IPS-NIHi7 (cell line): ENCODE data around the gene GALR2.

Experiments
- DNase-seq: peaks from one replicate; pipeline ENCODE4 v3.0.0; 2012; ENCODE audit warnings: mixed read lengths; ENCODE audit errors: extremely low spot score

GALR2 gene

DNA sequence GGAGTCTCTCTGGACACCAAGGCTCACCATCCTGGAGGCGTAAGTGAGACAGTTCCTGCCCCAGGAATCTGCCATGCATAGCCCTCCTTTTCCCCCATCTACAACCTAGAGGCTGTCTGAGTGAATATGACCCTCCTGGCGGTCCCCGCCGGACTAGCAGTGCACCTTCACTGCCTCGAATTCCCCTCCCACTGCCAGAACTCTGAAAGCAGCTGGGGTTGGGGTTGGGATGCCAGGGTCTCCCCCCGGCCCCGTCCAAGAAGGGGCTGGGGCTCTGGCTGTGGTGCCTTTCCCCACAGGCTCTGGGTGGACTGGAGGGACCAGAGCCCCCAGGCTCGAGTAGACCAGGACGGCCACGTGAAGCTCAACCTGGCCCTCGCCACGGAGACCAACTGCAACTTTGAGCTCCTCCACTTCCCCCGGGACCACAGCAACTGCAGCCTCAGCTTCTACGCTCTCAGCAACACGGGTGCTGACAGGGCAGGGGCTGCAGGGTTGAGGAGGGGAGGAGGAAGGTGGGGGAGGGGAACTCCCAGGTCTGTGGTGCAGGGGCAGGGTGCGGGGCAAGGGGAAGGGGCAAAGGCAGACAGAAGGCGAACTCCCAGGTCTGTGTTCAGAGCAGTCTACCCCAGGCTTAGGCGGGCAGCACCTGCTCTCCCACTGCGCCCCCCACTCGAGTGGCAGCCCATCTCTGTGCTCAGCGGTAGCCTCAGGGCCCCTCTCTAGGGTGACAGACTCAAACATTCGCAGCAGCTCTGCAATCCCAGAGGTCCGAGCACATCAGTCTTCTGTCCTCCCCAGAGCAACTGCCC is 5.6 kb downstream of the GALR2 start:
- peak; percentile 67 for DNase-seq

DNA sequence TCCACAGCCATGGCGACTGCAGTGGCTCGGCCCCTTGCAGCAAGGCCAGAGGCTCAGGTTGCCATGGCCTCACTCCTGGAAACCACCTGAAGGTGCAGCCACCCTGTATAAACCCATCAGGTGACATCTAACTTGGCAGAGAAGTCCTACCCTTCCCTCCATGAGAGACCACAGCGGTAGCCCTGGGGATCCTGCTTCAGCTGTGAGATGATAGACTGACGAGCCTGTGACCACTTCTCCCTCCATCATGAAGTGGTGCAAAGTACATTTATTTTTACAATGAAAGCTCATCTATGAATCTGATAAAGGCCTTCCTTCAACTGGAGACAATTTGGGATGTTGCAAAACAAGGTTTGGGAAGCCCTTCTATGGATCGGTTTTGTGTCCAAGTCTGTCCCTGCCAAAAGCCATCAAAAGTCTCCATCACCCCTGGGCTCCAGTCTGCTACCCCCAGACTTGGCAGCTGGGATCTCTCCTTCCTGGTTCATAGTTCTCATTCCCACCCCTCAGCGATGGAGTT is 6.2 kb downstream of the GALR2 start:
- no peak for DNase-seq

DNA sequence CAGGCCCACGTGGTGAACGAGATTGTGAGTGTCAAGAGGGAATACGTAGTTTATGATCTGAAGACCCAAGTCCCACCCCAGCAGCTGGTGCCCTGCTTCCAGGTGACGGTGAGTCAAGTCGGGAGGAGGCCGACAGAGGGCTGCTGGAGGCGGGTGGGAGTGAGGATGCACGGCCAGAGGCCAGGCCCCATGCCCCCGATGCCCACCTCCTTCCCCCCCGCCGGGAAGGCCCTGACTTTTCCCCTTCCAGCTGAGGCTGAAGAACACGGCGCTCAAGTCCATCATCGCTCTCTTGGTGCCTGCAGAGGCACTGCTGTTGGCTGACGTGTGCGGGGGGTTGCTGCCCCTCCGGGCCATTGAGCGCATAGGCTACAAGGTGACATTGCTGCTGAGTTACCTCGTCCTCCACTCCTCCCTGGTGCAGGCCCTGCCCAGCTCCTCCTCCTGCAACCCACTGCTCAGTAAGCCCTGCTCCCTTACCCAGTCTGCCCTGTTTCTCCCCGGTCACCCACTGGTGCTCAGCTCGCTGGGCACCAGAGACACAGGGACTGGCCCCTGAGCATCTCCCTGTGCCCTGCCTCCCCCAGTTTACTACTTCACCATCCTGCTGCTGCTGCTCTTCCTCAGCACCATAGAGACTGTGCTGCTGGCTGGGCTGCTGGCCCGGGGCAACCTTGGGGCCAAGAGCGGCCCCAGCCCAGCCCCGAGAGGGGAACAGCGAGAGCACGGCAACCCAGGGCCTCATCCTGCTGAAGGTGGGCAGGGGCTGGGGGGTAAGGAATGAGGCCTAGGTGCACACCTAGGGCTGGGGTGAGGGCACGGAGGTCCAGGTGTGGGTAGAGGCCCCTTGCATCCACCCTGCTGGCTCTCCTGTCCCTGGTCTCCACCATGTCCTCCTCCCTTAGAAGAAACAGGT is 7.0 kb downstream of the GALR2 start:
- peak; percentile 32 for DNase-seq

DNA sequence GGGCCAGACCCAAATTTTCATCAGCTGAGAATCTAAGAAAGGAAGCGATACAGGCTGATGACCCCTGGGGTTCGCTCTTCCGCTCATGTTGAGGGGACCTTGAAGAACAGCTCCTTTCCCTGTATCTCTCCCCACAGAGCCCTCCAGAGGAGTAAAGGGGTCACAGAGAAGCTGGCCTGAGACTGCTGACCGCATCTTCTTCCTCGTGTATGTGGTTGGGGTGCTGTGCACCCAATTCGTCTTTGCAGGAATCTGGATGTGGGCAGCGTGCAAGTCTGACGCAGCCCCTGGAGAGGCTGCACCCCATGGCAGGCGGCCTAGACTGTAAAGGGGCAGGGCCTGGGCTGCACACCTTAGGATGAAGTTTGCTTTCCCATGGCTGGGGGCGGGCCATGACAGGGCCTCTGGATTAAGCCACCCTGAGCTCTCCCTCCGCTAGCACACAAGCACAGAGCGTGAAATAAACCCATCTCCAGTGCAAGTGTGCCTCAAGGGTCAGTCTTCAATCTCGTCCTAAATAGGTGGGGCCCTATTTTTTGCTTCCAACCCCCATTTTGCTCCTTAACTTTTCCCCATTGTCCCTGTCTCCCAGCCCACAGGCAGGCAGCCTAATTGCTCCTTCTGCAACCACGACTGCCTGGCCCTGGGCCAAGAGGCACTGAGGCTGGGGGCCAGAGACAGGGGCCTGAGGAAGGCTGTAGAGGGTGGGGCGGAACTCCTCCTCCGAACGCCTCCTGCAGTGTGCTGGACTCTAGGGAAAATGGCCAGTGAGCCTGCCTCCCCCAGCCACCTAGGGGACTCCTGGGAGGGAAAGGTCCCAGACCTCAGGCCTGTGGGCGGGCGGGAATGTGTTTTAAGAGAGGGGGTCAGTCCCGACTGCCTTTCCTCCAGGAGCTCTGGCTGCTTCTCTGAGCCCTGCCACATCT is 8.0 kb downstream of the GALR2 start:
- no peak for DNase-seq

DNA sequence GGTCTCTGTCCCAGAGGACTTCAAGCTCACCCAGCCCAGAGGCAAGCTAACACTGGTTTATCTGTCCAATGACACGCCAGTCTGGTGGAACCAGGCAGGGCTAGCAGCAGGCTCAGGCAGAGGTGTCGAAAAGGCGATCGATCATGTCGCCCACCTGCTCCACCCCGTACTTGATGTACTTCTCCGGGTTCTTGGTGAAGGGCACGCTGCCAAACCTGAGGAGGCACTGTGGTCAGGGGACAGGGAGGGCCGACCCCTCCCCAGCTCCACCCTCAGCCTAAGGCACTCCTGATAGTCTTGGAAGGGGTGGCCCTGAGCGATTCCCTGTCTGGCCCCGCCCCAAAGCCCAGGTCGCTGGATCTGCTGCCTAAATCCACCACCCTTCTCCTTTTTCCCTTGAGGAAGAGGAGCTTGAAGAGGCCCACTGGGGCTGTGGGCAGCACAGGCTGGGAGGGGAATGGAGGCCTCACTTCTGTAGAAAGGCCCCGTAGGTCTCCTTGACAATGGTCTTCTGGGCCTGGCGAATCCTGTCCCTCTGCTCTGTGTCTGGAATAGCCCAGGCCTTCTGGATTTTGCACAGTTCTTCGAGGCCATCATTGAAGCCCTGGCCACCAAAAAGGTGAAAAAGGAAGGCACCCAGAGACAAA is 9.1 kb downstream of the GALR2 start:
- DNase-seq, result no peak

DNA sequence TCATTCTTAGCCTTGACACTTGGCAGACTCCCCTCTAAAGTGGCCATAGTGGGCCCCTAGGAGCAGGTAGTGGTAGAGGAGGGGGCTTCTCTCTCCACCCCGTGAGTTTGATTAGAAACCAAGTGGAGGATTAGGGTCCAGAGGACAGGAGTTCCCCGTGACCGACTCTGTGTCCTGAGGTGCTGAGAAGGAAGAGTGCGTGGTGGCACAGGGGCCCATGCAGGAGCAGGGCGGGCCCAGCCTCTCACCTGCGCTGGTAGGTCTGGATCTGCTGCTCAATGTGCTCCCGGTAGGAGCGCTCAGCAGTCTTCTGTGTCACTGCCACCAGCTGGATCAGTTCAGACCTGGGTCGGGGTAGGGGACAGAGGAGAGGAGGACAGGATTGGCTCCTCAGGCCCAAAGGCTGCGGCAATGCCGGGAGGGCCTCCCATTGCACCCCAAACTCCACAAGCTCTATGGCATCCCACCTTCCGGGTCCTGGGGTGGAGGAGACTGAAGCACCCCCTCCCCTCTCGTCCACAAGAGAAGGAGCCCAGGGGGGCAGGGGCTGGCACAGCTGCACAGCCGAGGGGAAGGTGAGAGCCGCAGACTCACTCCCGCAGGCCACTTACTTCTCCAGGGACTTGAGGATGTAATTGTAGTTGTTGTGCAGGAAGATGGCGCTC is 10.6 kb downstream of the GALR2 start:
- DNase-seq, result no peak

DNA sequence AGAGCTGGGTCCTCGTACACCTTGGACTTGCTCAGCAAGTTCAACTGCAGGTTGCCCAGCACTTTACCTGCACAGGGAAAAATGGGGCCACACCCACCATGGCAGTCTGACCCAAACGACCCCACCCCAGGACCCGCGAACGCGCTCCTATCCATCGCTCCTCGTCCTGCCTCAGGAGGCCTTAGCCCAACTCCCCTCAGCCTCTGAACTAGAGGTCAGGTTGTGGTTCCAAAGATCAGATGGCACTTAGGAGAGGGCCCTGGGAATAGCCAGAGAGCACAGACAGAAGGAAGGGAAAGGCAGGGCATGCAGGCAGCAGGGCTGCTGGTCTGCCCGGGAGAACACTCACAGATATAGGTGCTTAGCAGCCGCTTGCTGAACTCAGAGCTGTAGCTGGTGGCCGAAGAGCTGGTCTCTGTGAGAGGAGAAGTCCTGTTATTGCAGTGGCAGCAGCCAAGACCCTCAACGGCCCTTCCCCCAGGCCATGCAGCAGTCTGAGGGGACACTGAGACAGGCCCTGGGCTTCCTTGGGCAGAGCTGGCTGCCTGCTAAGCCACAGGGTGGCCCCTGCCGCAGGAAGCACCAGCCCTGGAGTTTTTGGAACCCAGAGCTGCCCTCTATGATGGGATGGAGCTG is 11.3 kb downstream of the GALR2 start:
- DNase-seq, result no peak

DNA sequence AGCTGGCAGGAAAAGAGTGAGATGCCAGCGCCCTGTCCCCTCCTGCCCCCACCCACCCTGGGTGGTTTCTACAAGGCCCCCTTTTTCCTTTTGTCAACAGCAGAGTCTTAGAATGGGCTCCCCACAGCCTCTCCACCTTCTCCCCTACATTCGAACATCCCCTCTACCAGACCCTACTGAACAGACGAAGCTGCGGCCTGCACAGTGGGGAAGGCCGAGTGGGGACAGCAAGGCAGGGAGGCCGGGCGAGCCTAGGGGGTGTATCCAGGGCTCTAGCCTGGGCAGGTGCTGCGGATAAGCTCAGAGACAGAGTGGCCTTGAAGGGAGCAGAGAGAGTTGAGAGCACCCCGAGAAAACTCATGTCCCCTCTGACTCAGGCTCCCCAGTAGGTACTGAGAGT is 11.8 kb downstream of the GALR2 start:
- DNase-seq, result no peak

DNA sequence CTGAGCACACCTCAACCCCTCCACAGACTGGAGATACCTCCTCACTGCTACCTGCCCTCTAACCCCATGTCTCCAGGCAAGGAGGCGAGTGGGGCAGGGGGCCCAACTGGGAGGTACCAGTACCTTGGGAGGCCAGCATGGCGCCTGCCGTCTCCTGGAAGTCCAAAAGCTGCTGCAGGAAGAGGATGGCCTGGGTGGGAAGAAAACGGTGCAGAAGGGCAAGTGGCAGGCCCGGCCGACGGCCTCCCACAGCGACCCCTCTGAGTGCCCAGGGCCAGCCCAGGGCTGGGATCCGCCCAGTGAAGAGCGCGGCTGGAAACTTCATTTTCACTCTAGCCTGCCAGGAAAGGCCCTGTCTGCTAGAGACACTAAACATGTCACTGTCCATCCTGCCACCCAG is 12.9 kb downstream of the GALR2 start:
- no peak for DNase-seq

DNA sequence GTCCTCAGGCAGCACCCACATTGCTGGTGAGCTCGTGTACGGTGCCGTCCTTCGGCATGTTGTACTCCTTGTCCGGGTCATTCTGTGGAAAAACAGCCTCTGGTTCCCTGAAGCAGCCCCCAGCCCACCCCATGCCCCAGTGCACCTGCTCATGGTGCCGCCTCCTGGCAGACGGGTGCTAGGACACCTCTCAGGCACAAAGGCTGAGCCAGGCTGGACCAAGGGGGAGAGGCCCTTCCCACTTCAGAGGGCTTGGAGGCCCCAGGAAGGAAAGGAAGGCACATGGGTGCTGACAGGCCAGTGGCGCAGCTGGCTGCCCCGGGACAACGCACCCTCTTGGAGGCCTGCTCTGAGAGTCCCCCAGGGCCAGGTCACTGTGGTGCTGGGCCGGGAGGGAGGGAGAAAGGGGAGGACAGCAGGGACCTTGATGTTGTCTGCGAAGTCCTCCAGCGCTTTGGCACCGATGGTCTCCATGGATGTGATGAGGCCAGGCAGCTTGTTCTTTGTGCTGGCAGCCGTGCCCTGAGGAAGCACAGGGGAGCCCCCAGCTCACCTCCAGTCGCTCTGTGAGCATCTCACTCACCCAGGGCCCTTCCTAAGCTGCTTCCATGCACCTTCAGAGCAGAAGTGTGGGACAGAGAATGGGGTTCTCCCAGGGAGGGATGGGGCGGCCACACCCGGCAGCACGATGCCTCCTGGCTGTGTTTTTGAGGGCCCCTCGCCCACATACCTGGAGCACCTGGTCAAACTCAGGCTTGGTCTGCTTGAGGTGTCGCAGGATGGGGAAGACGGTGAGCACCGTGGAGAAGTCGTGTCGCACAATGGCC is 13.7 kb downstream of the GALR2 start:
- peak; percentile 71 for DNase-seq

DNA sequence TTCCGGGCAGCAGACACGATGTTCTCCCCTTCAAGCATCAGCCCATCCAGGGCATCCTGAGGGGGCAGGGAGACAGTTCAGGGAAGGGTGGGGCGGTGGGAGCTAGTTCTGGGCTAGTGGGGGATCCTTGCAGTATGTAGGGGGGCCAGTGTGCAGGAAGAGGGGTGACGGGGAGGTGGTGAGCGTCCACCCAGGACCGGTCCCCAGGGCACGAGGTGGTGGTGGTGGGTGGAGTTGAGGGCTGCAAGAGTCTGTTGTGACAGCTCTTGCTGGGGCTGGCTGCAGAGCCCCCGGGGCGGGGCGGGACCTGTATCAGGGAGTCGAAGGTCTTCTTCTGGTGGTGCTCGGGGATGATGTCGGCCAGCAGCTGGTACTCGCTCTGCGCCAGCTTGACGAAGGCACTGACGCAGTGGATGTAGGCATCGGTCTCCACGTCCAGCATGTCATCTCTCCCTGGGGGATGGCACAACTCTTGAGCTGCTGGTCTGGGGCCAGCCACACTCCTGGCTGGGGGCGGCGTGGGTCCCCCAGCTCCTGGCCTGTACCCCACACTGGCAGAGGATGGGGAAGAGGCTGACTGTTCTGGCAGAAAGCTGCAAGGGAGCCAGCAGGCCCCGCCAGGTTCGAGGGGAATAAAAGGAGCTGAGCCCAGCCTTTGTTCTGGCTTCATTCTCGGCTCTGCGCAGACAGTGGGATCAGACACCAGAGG is 14.4 kb downstream of the GALR2 start:
- DNase-seq, result no peak

DNA sequence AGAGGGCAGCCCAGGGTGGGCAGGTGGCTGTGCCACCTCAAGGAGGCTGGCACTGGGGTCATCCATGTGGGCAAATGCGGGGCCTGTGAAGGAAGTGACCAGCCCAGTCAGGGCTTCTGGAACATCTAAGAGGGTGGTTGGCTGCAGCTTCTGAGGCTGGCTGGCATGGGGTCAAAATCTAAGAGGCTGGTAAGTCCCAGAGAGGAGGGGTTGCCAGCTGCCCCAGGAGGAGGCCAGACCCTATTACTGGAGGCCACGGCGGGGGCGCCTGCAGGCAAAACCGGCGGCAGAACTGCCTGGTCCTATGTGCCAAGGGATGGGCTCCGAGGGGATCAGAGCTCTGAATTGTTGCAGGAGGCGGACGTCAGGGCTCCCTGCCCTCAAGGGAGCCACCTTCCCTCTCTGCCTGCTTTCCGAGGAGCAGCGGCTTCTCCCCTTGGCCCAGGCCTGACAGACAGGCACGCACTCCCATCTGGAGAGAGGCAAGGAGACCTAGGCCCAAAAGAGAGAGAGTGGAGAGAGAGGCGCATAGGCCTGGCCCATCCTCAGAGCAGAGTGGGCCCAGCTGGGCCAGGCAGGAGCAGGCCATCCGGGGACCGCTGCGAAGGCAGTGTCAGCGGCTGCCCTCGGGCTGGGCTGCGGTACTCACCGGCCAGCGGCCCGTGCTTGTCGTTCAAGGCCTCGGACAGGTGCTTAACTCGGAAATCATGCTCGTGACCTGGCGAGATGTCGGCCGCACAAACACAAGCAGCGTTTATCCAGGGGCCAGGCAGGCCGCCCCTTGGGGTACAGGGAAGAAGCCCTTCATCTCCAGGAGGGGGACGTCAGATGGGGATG is 15.3 kb downstream of the GALR2 start:
- DNase-seq, result no peak

DNA sequence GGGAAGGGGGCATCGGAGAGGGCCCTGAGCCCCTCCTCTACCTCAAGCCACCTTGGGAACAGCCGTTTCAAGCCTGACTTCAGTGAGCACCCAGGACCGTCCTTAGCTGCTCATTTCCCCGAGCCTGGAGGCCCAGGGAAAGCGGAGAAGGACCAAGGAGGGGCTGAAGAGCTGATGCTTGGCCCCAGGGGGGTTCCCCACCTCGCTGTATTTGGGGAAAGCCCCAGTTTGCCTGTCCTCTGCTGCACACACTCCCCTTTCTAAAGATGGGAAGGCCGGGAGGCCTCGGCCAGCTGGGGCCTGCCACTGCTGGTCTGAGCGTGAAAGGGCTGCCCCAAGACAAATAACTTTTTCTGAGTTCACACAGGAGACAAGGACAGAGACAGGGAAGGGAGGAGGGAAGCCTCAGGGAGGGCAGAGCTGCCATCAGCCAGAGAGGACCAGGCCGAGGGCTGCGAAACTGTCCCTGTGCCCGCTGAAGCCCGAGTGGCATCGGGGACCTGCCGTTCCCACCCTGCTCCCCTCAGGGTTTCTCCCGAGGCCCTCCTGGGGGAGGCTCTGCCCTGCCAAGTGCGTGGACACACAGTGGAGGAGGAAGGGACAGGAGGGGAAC is 16.0 kb downstream of the GALR2 start:
- DNase-seq, result peak; percentile 4

DNA sequence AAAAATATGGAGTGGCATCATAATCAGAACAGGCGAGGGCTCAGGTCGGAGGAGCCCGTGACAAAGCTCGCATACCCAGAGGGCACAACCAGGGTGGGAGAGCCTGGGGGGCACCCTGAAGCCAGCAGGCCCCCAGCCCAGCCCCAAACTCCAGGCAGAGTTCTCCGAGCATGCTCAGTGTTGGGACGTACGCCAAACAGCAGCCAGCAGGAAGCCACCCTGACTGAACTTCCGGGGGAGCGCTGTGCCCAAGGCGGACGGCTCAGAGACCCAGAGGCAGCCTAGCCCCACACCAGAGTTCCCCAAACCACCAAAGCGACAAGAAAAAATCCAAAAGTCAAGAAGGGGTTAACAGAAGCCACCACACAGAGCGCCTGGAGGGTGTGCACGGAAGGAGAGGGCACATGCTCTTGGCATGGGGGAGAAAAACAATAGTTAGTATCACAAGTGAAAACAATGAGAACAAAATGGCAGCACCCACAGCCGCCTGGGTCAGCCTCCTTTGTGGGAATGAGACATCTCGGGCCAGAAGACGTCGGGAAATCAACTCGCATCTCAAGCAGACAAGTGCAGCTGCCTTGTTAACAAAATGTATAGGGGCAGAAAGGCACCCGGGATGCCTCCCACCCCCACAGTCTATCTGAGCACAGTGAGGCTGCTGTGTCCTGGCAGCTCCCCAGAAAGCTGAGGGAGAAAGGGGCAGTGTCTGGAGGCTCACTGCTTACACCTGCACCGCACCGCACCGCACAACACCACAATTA is 17.1 kb downstream of the GALR2 start:
- DNase-seq, result no peak

DNA sequence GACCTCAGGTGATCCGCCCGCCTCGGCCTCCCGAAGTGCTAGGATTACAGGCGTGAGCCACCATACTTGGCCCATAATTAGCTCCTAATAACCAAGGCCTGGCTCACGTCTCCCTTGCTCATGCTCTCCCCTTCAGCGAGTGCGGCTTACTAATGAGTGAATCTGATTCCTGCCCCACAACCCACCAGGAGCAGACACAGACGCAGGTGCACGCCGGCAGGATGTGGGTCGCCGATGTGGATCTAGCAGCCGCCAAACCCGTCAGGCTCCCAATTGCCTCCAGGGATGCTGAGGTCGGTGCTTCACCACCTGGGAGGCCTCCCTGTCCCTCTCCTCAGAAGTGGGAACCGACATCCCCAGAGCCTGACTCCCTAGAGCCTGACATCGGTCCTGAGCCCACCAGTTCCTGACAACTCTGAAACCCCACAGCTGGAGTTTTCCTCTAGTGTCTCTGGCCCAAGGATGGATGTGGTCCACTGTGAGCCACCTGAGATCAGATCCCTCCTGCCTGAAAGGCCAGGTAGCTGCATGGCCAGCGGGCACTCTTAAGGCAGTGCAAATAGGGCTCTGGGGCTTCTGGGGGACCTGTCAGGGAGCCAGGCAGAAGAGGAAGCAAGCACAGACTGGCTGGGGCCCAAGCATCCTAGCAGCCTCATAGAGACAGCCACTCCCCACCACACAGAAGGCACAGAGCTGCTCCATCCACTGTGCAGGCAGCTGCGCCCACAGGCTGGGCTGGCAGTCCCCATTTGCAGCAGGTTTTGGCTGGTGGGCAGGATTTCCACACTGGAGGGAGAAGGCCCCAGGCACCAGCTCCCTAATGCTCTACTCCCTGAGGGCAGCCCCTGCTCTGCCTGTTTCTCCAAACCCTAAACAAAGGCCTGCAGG is 18.2 kb downstream of the GALR2 start:
- no peak for DNase-seq
